ENCODE measurements around the gene SCUBE1. TPM values are rescaled to one million over a fixed set of nuclear protein-coding genes. Genes with fewer than 3 reads are reported as not detected.

Gene SCUBE1
- total RNA-seq, 1 donor from 2014 or later: 0.89 TPM

DNA sequence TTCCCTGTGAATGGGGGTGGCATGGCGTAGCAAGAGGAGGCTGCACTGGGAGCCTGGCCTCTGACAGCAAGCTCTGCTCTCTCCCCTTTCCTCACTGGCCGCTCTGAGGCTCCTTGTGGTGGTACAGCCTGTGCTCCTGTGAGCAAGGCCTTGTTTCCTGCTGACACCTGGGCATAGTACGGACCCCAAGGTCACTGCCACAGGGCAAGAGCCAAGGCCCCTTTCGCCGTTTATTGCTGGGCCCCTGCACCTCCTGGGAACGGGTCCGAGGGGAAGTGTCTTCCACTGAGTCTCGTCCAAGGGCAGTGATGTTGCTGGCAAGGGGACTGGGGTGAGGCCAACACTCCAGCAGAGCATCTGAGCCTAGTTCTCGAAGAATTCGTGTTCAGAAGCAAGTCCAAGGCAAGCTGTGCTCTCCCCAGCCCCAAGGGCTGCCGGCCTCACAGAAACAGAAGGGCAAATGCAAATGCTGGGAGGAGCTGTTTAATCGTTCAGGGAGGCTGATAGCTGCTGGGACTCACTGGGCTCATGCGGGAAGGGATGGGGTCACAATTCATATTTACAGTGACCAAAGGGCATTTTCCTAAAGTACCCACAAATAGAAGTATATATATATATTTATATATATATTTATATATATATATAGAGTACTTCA lies 140.3 kb downstream of the SCUBE1 start:
- intact Hi-C loops (cut with DNase I): no loop called here
- ATAC-seq: no peak

DNA sequence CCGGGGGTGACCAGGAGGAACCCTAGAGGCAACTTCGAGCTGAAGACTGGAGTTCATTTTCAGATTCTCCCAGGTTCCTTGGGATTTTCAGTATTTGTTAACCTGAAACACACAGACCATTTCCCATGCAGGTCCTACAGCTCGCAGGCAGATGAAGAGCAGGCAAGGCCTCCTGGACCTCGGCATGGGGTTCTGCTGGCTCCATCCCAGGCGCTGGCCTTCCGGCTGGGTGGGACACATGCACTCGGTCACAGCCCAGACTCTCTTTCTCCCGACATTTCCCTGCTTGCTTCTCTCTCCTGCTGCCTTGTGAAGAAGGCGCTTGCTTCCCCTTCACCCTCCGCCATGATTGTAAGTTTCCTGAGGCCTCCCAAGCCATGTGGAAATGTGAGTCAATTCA lies 140.8 kb downstream of the SCUBE1 start:
- ATAC-seq: no peak
- intact Hi-C loops (cut with DNase I): no loop called here
- DNase-seq (ENCODE audit: missing footprints): peak; percentile 30

More for the DNA sequence above, 140.3 kb downstream of the SCUBE1 start:
- peak; percentile 33 for DNase-seq (ENCODE audit: missing footprints)

DNA sequence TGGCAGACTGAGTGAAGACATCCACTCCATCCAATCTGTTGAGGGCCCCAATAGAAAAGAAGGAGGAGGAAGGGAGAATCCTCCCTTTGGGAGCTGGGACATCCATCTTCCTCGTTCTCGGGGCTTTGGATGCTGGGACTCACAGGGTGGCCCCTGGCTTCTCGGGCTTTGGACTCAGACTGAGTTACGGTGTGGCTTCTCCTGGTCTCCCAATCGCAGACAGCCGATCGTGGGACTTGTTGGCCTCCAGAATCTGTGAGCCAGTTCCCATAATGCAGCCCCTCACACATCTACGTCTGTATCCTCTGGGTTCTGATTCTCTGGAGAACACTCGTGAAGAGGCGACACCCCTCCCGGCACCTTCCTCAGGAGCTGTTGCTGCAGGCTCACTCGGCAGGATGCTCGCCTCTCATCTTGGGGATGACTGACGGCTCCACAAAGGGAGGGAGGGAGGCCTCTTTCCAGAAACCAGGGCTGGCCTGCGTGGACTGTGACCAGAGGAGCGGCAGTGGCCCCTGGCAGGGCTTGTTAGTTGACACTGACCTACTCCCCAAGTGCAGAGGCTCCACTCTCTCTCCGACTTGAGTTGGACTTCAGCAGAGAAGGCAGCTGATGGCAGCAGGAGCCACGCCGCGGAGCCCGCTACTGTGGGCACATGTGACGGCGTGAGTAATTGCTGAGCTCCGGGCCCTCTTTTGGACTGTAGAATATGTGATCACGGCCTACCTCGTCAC lies 141.5 kb downstream of the SCUBE1 start:
- no peak for ATAC-seq
- DNase-seq (ENCODE audit: missing footprints): peak; percentile 11
- intact Hi-C loops (cut with DNase I): no loop called here

DNA sequence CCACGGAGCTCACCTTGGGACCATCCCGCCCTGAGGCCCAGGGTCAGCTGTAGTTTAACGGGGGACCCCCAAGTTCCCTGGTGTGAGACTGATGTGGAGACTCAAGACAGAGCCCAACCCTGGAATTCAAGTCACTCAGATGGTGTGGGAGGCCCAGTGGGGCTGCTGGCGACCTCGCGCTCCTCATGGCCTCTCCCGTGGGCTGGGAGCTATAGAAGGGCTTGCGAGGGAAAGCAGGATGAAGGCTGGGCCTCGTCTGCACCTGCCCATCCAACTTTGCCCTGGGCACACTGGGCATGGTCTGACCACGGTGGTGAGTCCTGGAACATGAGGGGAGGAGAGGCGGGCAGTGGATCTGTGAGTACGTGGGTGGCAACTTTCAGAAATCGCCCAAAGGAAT lies 142.6 kb downstream of the SCUBE1 start:
- intact Hi-C loops (cut with DNase I): no loop called here
- DNase-seq (ENCODE audit: missing footprints): peak; percentile 1
- no peak for ATAC-seq

DNA sequence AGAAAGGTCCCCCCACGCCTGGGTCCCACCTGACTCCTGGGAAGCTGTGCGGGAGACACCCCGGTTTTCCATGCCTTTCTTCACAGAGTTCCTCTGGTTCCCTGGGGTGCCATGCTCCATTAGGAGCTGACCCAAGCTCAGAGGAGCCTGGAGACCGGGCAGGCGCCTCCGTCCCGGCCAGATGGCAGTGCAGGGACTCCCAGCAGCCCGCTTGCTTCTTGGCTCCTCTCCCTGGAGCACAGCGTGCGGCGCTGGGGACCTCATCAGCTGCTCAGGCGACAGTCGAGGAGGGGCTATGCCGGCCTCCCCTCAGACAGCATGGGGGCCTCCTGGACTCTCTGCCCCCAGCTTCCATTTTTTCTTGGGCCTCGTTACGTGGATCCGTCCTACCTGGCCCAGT lies 143.1 kb downstream of the SCUBE1 start:
- ATAC-seq (no peak), DNase-seq (ENCODE audit: missing footprints) (peak; percentile 13)
- intact Hi-C loops (cut with DNase I): no loop called here

DNA sequence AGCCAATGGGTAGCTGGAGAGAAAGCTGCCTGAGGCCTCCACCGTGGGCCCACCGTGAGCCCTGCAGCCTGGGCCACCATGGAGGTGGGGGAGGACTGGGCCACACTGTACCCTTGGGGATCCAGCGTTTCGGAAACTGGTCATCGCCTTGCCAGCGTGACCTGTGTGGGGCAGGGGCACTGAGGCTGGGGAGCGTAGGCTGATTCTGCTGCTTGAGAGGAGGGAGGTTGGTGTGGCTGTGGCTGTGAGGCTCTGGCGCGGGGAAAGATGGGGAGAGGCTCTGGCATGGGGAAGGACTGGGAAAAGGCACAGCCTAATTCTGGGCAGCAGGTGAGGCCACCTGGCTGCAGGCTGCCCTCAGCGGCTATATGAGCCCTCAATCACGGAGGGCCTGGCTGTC lies 143.6 kb downstream of the SCUBE1 start:
- DNase-seq (ENCODE audit: missing footprints) (no peak), ATAC-seq (no peak)
- intact Hi-C loops (cut with DNase I): no loop called here

DNA sequence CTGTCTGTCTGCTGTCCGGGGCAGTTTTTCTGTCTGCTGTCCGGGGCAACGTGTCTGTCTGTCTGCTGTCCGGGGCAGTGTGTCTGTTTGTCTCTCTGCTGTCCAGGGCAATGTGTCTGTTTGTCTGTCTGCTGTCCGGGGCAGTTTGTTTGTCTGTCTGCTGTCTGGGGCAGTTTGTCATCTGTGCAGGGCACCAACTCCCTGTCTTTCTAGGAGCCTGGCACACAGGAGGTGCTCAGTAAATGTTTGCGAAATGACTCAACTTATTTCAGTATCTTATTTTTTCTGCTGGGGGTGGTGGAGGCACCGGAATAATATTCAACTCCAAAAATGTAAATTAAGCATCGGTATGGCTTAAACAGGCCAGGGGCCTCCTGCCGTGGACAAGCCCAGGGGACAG lies 144.2 kb downstream of the SCUBE1 start:
- ATAC-seq (no peak), DNase-seq (ENCODE audit: missing footprints) (peak; percentile 8)
- intact Hi-C loops (cut with DNase I): no loop called here

DNA sequence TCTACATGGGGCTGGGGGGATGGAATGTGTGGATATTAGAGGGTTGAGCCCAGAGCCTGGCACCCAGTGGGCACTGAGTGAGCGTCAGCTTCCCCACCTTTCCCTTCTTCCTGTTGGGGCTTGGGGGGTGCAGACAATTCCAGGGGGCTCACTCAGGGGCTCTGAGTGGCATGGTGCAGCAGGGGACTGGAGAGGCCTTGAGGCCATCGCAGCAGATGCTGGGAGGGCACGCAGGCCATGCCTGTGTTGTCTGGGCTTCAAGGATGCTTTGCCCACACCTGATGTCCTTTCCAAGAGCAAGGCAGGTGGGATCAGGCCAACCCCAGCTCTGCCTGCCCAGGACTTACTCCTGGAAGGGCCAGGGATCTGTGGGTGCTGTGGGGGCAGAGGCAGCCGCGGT lies 145.0 kb downstream of the SCUBE1 start:
- DNase-seq (ENCODE audit: missing footprints) (peak; percentile 59), ATAC-seq (no peak)
- intact Hi-C loops (cut with DNase I): no loop called here

DNA sequence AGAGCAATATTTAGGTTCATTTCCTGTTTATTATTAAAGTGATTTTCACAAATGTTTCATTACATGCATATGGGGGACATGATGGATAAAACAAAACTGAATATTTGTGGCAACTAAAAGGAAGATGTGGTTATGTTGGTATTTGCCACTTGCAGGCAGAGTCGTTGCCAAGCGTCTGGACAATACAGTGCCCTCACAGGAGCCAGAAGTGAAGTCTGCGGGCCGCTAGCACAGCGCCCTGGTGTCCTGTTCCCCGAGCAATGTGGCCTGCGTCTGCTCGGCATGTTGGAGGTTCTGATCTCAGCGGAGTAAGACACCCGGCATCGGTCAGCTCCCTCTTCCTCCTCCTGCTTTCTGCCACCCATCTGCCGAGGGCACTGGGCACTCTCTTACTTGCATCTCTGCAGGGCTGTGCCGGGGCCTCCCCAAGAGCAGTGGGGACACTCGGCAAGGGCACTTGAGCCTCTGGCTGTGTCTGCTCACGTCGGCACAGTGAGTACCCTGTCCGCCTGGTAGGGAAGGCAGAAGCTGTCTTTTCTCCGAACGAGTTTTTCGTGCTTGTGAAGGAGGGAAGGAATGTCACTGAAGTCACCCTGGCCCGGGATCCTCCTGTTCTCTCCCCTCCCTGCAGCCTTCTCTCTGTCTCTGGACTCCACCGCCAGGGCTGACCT lies 145.8 kb downstream of the SCUBE1 start:
- DNase-seq (ENCODE audit: missing footprints): peak; percentile 61
- intact Hi-C loops (cut with DNase I): no loop called here
- ATAC-seq: peak; percentile 68

DNA sequence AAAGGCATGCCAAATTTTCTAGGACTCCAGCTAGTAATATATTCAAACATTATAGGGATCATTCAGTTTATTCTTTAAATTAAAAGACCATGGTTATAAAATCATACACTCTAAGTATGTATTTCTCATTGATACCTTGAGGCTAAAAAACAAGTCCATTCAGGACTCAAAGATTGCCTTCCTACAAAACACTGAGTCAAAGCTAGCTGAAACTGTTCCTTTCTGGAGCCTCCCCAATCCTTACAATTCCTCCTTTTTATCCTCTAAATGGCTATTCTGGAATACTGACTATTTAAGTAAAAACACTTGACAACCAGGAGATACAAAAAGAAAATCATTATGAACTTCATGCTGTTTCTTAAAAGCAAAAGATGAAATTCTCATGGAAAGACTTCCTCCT lies 151.3 kb downstream of the SCUBE1 start:
- intact Hi-C loops (cut with DNase I): no loop called here
- ATAC-seq (no peak), DNase-seq (ENCODE audit: missing footprints) (no peak)

DNA sequence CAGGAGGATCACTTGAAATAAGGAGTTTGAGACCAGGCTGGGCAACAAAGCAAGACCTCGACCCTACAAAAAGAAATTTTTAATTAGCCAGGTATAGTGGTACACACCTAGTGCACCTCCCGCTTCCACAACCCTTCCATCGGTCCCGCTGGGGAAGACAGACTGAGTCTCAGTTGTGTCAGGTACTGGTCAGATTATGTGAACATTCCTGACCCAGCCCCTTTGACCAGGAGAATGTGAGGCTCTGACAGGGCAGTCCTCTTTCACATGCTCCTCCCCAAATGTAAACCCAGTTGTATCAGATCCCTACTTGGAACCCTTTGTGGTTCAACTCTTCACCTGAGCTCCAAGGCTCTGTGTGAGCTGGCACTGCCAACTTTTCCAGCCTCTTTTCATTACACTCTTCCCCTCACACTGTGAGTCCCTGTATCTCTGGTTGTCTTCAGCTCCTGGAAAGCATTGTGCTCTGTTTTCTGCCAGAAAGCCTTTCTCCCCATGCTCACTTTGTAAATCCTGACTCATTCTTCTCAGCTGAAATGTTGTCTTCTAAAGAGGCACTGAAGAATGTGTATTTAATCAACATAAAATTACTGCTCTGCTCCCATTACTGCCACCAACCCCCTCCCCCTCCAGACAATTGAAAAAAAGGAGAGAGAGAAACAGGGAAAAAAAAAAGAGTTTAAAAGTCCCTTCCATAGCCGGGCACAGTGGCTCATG lies 154.2 kb downstream of the SCUBE1 start:
- no peak for ATAC-seq
- intact Hi-C loops (cut with DNase I): no loop called here
- peak; percentile 1 for DNase-seq (ENCODE audit: missing footprints)

DNA sequence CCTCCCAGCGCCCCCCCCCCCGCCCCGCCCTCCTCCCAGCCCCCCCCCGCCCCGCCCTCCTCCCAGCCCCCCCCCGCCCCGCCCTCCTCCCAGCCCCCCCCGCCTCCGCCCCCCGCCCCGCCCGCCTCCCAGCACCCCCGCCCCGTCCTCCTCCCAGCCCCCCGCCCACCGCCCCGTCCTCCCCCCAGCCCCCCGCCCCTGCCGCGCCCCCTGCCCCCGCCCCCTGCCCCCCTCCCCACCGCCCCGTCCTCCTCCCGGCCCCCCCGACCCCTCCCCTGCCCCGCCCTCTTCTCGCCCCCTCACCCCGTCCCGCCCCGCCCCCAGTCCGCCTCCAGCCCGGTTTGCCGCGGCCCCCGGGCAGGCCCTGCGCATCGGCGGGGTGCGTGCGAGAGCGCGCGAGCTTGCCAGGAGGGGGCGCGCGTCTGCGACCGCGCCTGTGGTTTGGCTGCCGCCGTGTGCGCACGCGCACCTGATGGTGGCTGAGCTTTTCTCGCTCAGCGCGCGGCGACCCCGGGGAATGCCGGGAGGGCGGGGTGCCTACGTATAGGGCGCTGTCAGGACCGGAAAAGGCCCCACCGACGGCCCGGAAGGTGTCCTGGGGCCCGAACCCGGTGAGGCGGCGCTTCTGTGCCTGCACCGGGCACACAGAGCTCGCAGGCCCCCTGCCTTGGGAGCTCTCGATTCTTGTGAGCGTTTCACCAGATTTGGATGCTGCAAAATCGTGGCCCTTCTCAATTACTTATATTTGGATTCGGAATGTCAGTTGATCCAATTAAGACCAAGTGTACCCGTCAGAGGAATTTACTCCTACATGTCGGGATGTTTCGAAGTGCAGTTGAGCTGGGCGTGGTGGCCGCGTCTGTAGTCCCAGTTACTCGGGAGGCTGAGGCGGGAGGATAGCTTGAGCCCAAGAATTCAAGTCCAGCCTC lies 155.7 kb downstream of the SCUBE1 start:
- peak; percentile 99 for DNase-seq (ENCODE audit: missing footprints)
- intact Hi-C loops (cut with DNase I): loop anchor here (1.0 kb wide), 1 partner anchor 35 kb away; no protein-coding TSS in a partner anchor

DNA sequence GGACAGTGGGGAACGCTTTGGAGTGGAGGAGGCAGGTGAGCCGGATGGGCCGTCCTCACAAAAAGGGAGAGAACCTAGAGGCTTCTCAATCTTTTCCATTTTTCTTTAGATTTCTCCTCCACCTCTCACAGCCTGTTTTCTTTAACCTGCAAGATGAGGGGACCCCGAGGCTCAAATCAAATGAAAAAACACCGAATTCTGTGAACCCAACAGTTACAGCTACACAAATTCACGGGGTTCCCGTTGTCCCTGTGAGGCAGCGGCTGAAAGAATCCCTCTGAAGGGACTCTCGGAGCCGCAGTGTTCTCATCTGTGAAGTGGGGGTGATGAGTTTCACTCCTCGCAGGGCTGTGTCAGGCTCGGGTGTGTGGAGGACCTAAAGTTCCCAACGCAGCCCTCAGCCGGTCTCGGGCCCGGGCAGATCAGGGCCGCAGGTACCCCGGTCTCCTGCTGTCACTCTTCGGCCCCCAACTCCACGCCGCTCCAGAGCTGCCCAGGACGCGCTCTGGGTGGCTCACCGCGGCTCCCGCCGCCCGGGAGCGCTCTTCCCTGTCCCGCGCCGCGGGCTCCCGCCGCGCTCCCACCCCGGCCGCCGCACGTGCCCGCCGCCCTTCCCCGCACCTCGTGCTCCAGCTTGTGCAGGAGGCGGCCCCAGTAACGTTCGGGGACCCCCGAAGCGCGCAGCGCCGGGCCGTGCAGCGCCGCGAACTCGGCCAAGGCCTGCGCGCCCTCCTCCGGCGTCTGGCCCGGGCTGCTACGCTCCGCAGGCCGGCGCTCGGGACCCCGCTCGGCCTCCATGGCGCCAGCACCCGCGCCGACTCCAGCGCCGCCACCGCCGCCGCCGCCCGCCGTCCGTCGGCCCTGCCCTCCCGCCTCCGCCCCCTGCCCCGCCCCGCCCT lies 156.7 kb downstream of the SCUBE1 start, which contains the start of gene TTLL12:
TTLL12 (minus strand) TSS at position 863 of the 899 bp plus-strand sequence; CDS start at position 798, 65 bp downstream.
- peak; percentile 80 for DNase-seq (ENCODE audit: missing footprints)
- ATAC-seq: peak; percentile 29
- intact Hi-C loops (cut with DNase I): loop anchor here (1.0 kb wide), 1 partner anchor 36 kb away; no protein-coding TSS in a partner anchor

More for the DNA sequence above, 155.7 kb downstream of the SCUBE1 start:
- ATAC-seq: peak; percentile 94

DNA sequence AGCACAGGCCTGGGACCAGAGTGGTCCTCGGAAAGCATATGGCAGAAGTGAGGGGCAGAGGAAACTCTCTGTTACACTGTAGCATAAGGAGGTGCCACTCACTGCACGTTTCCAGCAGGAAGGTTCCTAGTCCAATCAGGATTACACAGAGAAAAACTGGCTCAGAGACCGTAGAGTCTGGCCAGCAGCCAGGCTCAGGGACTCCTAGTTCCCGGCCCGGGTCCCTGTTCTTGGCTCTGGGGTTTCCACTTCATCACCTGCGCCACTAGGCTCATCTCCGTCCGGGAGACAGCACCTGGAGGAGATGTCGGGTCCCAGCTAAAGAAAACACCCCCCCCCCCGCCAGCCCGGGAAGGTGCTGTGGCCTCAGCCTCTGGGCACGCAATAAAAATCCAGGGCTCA lies 157.3 kb downstream of the SCUBE1 start:
- ATAC-seq (peak; percentile 5), DNase-seq (ENCODE audit: missing footprints) (peak; percentile 74)
- intact Hi-C loops (cut with DNase I): no loop called here

DNA sequence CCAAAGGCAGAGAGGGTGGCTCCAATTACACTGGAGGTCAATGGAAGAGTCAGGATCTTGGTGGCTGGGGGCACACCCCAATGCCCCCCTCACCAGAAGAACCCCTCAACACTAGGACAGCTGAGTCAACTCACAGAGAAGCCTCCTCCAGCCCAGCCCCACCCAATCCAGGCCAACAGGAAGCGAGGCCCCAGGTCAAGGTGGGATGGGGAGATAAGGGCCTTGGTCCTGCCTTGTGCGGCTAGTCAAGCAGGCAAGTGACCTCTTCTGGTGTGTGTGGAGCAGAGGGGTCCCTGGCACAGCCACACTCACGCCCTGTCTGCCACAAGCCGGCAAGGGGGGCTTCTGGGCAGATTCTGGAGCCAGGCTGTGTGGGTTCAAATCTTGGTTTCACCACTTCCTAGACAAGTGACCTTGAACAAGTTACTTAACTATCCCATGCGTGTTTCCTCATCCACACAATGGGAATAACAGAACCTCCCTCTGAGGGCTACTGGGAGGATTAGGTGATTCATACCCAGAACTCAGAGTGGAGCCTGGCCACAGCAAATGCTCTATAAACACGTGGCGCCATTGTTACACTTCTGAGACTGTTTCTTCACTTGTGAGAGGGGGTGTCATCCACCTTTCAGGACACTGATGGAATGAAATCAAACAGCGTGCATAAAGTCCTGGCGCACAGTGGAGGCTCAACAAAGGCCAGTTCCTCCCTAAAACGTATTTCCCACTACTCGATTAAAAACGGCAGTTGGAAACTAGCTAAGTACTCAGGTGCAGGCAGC lies 159.5 kb downstream of the SCUBE1 start:
- intact Hi-C loops (cut with DNase I): no loop called here
- peak; percentile 42 for DNase-seq (ENCODE audit: missing footprints)
- no peak for ATAC-seq

DNA sequence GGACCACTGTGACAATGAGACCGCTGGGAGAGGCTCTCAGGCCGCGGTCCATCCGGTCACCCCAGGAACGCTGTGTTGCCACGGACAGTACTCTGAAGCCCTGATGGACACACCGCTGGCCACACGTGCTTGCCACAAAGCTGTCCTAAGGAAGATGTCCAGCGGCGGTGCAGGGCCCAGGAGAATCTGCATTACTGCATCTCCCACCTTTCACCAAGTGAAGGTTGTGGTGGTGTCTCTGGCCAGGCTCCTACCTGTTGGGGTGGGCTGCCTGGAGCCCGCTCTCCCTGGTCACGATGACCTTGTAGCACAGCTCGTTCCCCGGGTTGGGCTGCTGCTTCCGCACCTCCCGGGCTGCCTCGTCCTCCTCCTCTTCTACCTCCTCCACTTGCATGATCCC lies 160.4 kb downstream of the SCUBE1 start:
- peak; percentile 43 for DNase-seq (ENCODE audit: missing footprints)
- intact Hi-C loops (cut with DNase I): no loop called here
- no peak for ATAC-seq
